Dermis microvascular lymphatic vessel endothelial cell (primary cell): ENCODE results near the gene A2M. TPM values are rescaled to one million over a fixed set of nuclear protein-coding genes. Genes with fewer than 3 reads are reported as not detected.
A peak's percentile ranks its signal among the peaks of the same experiment; 100 is the strongest.

Source experiments
- DNase-seq, 2 donors: peaks; one replicate each; pipeline versions ENCODE4 v3.0.0 to v3.0.0-alpha.2; 2010; ENCODE audit warnings: low read depth in 2 of 2
- total RNA-seq: library from RNA; depleted of rRNA; stranded (reverse); fragments of >200 nt; gene quantifications from 2 replicates; pipeline ENCODE4 v1.2.1, GENCODE V29; 2014

Gene A2M
- total RNA-seq, 1 donor from 2014 or later: 13.5 TPM

GRCh38 chr12:9040484-9041186 is 75.1 kb downstream of the A2M start:
- no peak for DNase-seq

GRCh38 chr12:9039397-9039977 is 76.2 kb downstream of the A2M start:
- DNase-seq: peak; percentile 28 to 53

- no peak for DNase-seq
Observed at GRCh38 chr12:9037431-9037830, 78.3 kb downstream of the A2M start.

GRCh38 chr12:9036227-9036626 is 79.5 kb downstream of the A2M start:
- DNase-seq: no peak

GRCh38 chr12:9034095-9034494 is 81.6 kb downstream of the A2M start:
- DNase-seq: no peak

GRCh38 chr12:9033265-9033887 is 82.3 kb downstream of the A2M start:
- no peak for DNase-seq

- no peak for DNase-seq
Observed at GRCh38 chr12:9032202-9032964, 83.3 kb downstream of the A2M start.

- DNase-seq: no peak
Observed at GRCh38 chr12:9030776-9031175, 84.9 kb downstream of the A2M start.

GRCh38 chr12:9027161-9028059 is 88.3 kb downstream of the A2M start:
- DNase-seq: no peak

- DNase-seq: no peak
Observed at GRCh38 chr12:9024512-9024911, 91.2 kb downstream of the A2M start.

GRCh38 chr12:9022592-9022991 is 93.1 kb downstream of the A2M start:
- DNase-seq: no peak

Other genes with a start within 250 kb of the A2M start
- 6.5 and 8.2 TPM in 2 replicates for gene PHC1, start 201.4 kb downstream of the A2M start, total RNA-seq
- gene M6PR, start 166.3 kb downstream of the A2M start, total RNA-seq: 212 and 232 TPM in 2 replicates
- 0.51 and 0.63 TPM in 2 replicates for gene KLRG1, start 126.4 kb downstream of the A2M start, total RNA-seq
- 0.25 and 0.26 TPM in 2 replicates for gene PZP, start 92.5 kb upstream of the A2M start, total RNA-seq